Kidney (tissue), 22 donors: Measurements from ENCODE around the gene POLD1. TPM values are rescaled to one million over a fixed set of nuclear protein-coding genes. Genes with fewer than 3 reads are reported as not detected.
"Not testable (repeated sequence)": the region's sequence is repeated elsewhere in the genome, so short reads cannot be mapped to it uniquely, and the experiment has no call there.

Experiments used
- DNase-seq, 5 donors: peaks; one replicate each; pipeline ENCODE4 v3.0.0-alpha.2; 2013 to 2020
- FAIRE-seq: peaks from 2 replicates; lab custom pipeline; 2012; peaks lifted over from hg19 to GRCh38; lab: Jason Lieb, UNC
- H3K27ac ChIP-seq, 2 donors: one replicate each; pipeline ENCODE4 v1.7.0; 2013; ENCODE audit warnings: low read depth in 2 of 2, low read length in 2 of 2, inconsistent platforms in 1 of 2
- H3K27me3 ChIP-seq: one replicate; pipeline ENCODE4 v1.7.1; 2013; ENCODE audit warnings: low read length, inconsistent platforms; ENCODE audit not compliant: control insufficient read depth, insufficient read depth
- H3K36me3 ChIP-seq, 3 donors: one replicate each; pipeline versions ENCODE4 v1.7.0 to v1.7.1; 2013; ENCODE audit warnings: low read length in 3 of 3, control low read depth in 1 of 3, inconsistent platforms in 1 of 3; ENCODE audit not compliant: insufficient read depth in 3 of 3, control insufficient read depth in 2 of 3
- H3K4me1 ChIP-seq, 3 donors: one replicate each; pipeline versions ENCODE4 v1.7.0 to v1.7.1; 2013; ENCODE audit warnings: low read length in 3 of 3, inconsistent platforms in 1 of 3, low read depth in 1 of 3; ENCODE audit not compliant: control insufficient read depth in 2 of 3, insufficient read depth in 2 of 3
- H3K4me3 ChIP-seq, 3 donors: one replicate each; pipeline versions ENCODE4 v1.7.0 to v1.8.1; 2013; ENCODE audit warnings: low read length in 3 of 3, control low read depth in 1 of 3, inconsistent platforms in 1 of 3
- H3K9ac ChIP-seq, 3 donors: one replicate each; pipeline versions ENCODE4 v1.7.0 to v1.7.1; 2013; ENCODE audit warnings: low read length in 3 of 3, control low read depth in 1 of 3, inconsistent platforms in 1 of 3
- H3K9me3 ChIP-seq, 3 donors: one replicate each; pipeline versions ENCODE4 v1.7.0 to v1.7.1; 2013; ENCODE audit warnings: low read length in 3 of 3, control low read depth in 1 of 3, inconsistent platforms in 1 of 3; ENCODE audit not compliant: control insufficient read depth in 2 of 3, insufficient read depth in 1 of 3
- intact Hi-C: fragments of 100-400 bp; cut with DNase I; formaldehyde crosslinking; loops from one replicate; pipeline ENCODE4 v1.11.1; 2022
- long read RNA-seq, 10 donors: library from polyadenylated mRNA in 1 of 10; unstranded in 1 of 10; transcript quantifications; one replicate each; pipeline ENCODE4 v2.0.0 and lab custom pipeline, GENCODE V29; 2021 to 2026
- polyA plus RNA-seq: library from polyadenylated mRNA; stranded (reverse); fragments of 350-450 nt; fragmentation: Illumina TruSeq; extraction: RNeasy Lipid Tissue Mini Kit (QIAGEN cat#74804); gene quantifications from one replicate; pipeline ENCODE4 v1.2.3, GENCODE V29; 2014; ENCODE audit warnings: low read depth, low replicate concordance; ENCODE audit not compliant: insufficient read depth
- total RNA-seq: library from RNA; stranded (reverse); fragmentation: NEBNext Ultra II Directional; extraction: Animal tissue kit (Norgen Biotek cat#: 25700); gene quantifications from one replicate; pipeline ENCODE4 v1.2.1, GENCODE V29; 2021
- TF ChIP-seq, protein P1 (sequence below): IDR thresholded peaks from 3 replicates; pipeline ENCODE4 v1.5.1; 2012; ENCODE audit warnings: mild to moderate bottlenecking, moderate library complexity, borderline replicate concordance; ENCODE audit not compliant: insufficient read depth; ENCODE audit errors: extremely low read depth
- donor health status: control.
- donor health status: control.
- donor health status: control.
- donor health status: control.
- donor health status: control.
- donor health status: DM: yes; HTN: yes; CAD: no.
- donor health status: Normal renal cell carcinoma (clear cell type).

Gene POLD1
- total RNA-seq: 22.1 TPM
- 17.8 TPM for polyA plus RNA-seq
- long read RNA-seq, donor 1, partial matches to known transcripts: 5 of 12 reads
- long read RNA-seq, donor 1, other reads (novel, unspliced or antisense): 0 of 12 reads
- long read RNA-seq, donor 2, partial matches to known transcripts: 0 of 3 reads
- long read RNA-seq, donor 2, other reads (novel, unspliced or antisense): 0 of 3 reads
- long read RNA-seq, donor 3, partial matches to known transcripts: 0 of 3 reads
- long read RNA-seq, donor 3, other reads (novel, unspliced or antisense): 0 of 3 reads
- long read RNA-seq, donor 4, partial matches to known transcripts: 0 of 4 reads
- long read RNA-seq, donor 4, other reads (novel, unspliced or antisense): 0 of 4 reads
- long read RNA-seq, donor 5: 0 reads
- long read RNA-seq, donor 6, partial matches to known transcripts: 0 of 3 reads
- long read RNA-seq, donor 6, other reads (novel, unspliced or antisense): 0 of 3 reads
- long read RNA-seq, donor 7, transcript POLD1-201 (27 exons, 3,444 nt): major isoform, 5 of 27 reads
- long read RNA-seq, donor 7, partial matches to known transcripts: 13 of 27 reads
- long read RNA-seq, donor 7, other reads (novel, unspliced or antisense): 7 of 27 reads
- long read RNA-seq, donor 8, partial matches to known transcripts: 0 of 1 reads
- long read RNA-seq, donor 8, other reads (novel, unspliced or antisense): 0 of 1 reads
- long read RNA-seq, donor 9, partial matches to known transcripts: 0 of 1 reads
- long read RNA-seq, donor 9, other reads (novel, unspliced or antisense): 0 of 1 reads
- long read RNA-seq, donor 10, partial matches to known transcripts: 0 of 2 reads
- long read RNA-seq, donor 10, other reads (novel, unspliced or antisense): 0 of 2 reads

DNA sequence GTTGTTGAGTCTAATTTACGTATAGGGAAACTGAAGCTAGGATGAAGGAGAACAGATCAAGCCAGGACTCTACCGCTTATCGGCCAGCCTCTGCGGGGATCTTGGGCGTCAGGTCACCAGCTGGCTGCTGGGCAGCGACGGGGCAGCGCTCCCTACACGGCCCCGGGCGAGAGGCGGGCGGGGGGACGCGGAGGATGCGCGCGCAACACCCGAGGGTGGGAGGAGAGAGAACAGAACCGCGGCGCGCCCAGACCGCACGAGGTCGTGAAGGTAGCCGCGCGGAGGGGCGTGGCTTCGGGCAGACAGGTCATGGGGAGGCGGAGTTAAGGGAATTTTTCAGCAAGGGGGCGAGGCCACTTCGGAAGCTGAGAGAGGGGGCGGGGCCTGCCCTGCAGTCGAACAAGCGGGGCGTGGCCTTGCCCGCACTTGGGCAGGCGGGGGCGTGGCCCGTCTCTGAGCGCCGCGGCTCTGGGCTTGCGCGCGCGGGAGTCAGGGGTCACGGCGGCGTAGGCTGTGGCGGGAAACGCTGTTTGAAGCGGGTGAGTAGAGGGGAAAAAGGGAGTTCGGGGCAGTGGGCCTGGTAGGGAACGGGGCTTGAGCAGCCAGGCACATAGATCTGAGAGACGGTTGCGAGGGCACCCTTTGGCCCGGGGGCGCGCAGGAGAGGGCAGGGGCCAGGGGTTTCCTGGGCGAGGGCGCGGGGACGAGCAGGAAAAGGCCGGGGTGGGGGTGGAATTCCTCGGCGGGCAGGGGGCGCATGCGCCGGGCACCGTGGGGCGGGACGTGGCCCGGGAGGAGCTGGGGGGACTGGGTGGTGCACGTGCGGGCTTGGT is at the start of gene POLD1:
Gene POLD1 (plus strand): TSS at position 496 of the 833 bp plus-strand sequence. CDS start 14,505 bp downstream, outside the sequence.
- FAIRE-seq: no peak
- DNase-seq: peak; percentile 98 to 99 (median 99)
- Histone ChIP-seq H3K27ac (peak within 1 kb of the TSS; percentile 83 to 85), H3K27me3 (no peaks in the 10 kb centered on the region), H3K4me1 (peaks cover 0 to 10% (median 0%) of the 10 kb centered on the region in 3 donors), H3K4me3 (peak within 1 kb of the TSS; percentile 77 to 86 (median 85)), H3K36me3 (peaks cover 0 to 16% (median 15%) of the 10 kb centered on the region in 3 donors), H3K9me3 (no peaks in the 10 kb centered on the region), H3K9ac (peak within 1 kb of the TSS; percentile 54 to 75 (median 61))
- intact Hi-C loops: no loop called here
- TF ChIP-seq, protein P1, sequence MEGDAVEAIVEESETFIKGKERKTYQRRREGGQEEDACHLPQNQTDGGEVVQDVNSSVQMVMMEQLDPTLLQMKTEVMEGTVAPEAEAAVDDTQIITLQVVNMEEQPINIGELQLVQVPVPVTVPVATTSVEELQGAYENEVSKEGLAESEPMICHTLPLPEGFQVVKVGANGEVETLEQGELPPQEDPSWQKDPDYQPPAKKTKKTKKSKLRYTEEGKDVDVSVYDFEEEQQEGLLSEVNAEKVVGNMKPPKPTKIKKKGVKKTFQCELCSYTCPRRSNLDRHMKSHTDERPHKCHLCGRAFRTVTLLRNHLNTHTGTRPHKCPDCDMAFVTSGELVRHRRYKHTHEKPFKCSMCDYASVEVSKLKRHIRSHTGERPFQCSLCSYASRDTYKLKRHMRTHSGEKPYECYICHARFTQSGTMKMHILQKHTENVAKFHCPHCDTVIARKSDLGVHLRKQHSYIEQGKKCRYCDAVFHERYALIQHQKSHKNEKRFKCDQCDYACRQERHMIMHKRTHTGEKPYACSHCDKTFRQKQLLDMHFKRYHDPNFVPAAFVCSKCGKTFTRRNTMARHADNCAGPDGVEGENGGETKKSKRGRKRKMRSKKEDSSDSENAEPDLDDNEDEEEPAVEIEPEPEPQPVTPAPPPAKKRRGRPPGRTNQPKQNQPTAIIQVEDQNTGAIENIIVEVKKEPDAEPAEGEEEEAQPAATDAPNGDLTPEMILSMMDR: peak; percentile 1

DNA sequence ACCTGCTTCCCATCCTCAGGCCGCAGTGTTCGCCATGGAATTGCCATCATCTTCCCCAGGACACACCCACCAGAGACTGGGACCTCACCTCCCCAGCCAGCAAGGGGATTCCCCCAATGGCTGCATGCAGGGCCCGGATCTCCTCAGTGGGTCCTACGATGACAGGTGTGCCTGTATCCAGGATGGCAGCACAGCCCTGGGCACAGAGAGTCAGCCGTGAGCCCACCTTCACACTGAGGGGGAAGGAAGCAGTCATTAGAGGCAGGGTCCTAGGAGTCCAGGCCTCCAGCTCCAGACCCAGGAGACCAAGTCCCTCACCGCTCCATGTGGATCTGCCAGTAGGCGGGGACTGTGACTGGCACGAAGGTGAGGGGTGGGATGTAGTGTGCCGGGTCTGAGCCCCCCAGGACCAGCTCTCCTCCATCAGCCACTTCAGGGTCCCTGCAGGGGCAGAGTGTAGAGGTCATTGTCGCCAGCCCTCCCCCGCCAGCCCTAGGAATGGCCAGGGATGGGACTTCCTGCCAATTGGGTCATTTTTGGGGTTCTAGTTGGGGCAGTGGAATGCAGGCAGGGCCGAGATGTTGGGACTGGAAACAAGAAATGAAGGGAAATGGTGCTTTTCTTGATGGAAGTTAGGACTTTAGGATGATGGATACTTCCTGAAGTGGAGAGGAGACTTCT is 49.3 kb upstream of the POLD1 start:
- TF ChIP-seq, protein P1: no peak
- H3K4me1 ChIP-seq: peaks cover 0 to 22% (median 0%) of the 10 kb centered on the region in 3 donors
- no peak overlapping the region for H3K4me3 ChIP-seq
- FAIRE-seq: no peak
- H3K9me3 ChIP-seq: no peaks in the 10 kb centered on the region
- H3K27me3 ChIP-seq: no peaks in the 10 kb centered on the region
- H3K27ac ChIP-seq: no peak overlapping the region
- intact Hi-C loops: no loop called here
- H3K36me3 ChIP-seq: no peaks in the 10 kb centered on the region
- H3K9ac ChIP-seq: no peak overlapping the region
- peak in 2 of 5 donors; percentile 66 to 69 for DNase-seq

DNA sequence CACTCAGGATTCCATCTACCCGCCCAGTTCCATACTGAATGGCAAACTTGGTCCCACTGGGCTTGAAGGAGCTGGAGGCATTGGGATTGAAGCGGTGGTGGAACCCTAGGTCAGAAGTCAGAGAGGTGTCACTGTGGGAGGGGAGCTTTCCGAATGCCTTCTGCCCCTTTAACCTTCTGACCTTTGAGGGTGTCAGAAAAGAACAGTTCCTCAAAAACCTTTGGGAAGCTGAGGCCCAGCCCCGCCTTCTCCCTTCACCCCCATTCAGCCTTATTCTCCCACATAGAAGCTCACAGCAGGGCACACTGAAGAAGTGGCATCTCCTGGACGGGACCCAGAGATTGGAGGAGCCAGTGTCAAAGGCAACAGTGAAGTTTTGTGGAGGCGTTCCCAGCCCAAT is 47.1 kb upstream of the POLD1 start:
- intact Hi-C loops, H3K9me3 ChIP-seq, H3K36me3 ChIP-seq, DNase-seq, H3K4me1 ChIP-seq, FAIRE-seq, H3K4me3 ChIP-seq, H3K27ac ChIP-seq, H3K27me3 ChIP-seq, H3K9ac ChIP-seq: not testable (repeated sequence)
